Anterior cingulate cortex (tissue), 58 donors: ENCODE results near the gene OR6C1.
"Not testable (repeated sequence)": the region's sequence is repeated elsewhere in the genome, so short reads cannot be mapped to it uniquely, and the experiment has no call there.

ENCODE experiments used
- DNase-seq, 58 donors: peaks; one replicate each; lab custom pipeline; 2025; lab: John Stamatoyannopoulos, UW

OR6C1 gene

DNA sequence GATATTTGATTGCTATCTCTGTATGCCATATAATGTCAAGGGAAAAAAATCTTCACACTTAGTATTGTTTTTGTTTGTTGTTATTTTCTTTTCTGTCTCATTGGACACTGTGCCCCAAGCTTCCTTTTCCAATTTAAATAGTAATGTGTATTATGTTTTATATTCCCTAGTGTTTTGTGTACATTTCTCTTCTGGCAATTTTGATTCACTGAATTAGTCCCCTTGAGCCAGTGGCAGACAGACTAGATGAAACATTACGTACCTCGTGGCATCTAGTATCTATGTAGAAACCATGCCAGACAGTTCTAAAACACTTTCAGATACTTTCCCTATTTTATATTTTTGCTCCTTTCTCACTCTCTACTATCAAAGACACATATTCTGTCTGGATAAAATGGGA, at the start of gene OR6C1:
Gene OR6C1, plus strand, starts transcription at position 301 of the 400 bp plus-strand sequence. CDS start 6,257 bp downstream, outside the sequence.
- no peak for DNase-seq

DNA sequence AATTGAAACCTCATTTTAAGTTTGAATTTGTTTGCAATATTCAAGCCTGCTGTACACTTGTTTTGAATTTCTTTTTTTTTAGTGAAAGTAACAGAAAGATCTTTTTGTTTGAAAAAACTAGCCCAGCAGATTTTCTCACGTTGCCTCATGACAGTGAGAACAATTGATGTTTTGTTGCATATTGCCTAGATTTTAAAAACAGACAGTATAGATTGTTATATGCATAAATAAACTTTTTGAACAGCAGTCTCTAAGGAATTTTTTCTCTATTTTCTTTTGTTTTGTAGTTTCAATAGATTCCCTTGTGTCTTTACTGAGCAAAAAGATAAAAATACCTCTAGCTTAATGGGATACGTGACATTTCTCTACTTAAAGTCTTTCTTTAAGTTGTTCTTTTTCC, 33.2 kb upstream of the OR6C1 start:
- peak in 1 of 58 donors; percentile 2 for DNase-seq

DNA sequence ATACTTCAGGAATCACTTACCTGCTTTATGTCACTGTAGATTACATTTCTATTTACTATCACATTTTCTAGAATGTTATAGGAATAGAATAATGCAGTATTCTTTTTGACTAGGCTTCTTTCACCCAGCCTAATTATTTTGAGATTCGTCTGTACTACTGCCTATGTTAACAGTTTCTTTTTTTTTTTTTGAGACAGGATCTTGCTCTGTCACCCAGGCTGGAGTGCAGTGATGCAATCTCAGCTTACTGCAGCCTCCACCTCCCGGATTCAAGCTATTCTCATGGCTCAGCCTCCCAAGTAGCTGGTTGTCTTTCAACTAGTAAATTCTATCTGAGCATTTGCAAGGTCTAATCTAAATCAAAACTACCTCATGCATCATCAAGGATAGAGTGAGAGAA, 24.1 kb upstream of the OR6C1 start:
- DNase-seq: no peak

GRCh38 chr12:55296469-55296868, 17.7 kb upstream of the OR6C1 start, which contains the start of gene OR6C6:
TSS of gene OR6C6 (minus strand) at chr12:55296569. CDS start at chr12:55295232, 1,337 bp downstream.
- DNase-seq: no peak

DNA sequence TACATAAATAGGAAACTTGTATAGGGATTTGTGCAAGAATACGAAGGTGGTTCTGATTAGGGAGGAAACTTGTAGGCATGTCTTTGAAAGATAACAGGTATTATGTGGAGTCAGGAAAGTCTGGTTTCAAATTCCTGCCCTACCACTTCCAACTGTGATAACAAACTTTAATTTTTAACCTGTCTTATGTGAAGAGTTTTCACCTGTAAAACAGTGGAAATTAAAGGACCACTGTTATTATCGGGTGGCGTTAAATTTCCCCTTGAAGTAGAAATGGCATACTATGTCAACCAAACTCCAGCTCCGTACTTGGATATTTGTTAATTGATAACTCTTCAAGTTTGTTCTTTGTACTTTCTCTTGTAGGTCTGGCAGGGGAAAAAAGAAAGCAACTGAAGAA, 6.1 kb downstream of the OR6C1 start:
- DNase-seq: no peak

- not testable (repeated sequence) for DNase-seq
Observed at GRCh38 chr12:55325801-55326200, 11.7 kb downstream of the OR6C1 start.

- no peak for DNase-seq
Observed at GRCh38 chr12:55330446-55330845, 16.3 kb downstream of the OR6C1 start, which contains the start of gene OR6C3. TSS of gene OR6C3 (plus strand) at chr12:55330746. CDS start at chr12:55331701, 955 bp downstream.

GRCh38 chr12:55336002-55336401, 21.9 kb downstream of the OR6C1 start:
- DNase-seq: no peak

- DNase-seq: not testable (repeated sequence)
Observed at GRCh38 chr12:55355338-55355737, 41.2 kb downstream of the OR6C1 start.

GRCh38 chr12:55362675-55363074, 48.5 kb downstream of the OR6C1 start, which contains the start of gene OR6C75:
TSS of gene OR6C75 (plus strand) at chr12:55362975. CDS start at chr12:55365111, 2,136 bp downstream.
- no peak for DNase-seq

- no peak for DNase-seq
Observed at GRCh38 chr12:55365086-55365485, 50.9 kb downstream of the OR6C1 start.
